OCI-LY7 (cell line): ENCODE measurements around the gene TFPT. TPM values are rescaled to one million over a fixed set of nuclear protein-coding genes. Genes with fewer than 3 reads are reported as not detected.

ENCODE experiments used
- BruUV-seq: library from RNA; stranded (reverse); fragments of 400-500 nt; replicated peaks from 2 replicates; lab custom pipeline; 2021; lab: Mats Ljungman, UMichigan
- CTCF ChIA-PET: fragments of 300-600 bp; sonication (Branson Sonifier 250); formaldehyde crosslinking; loops from one replicate; lab custom pipeline; 2022; ENCODE audit warnings: antibody characterized with exemption; ENCODE audit not compliant: unreplicated experiment; lab: Charles Lee
- POLR2A ChIA-PET: fragments of 300-600 bp; sonication (Branson Sonifier 250); formaldehyde crosslinking; loops from one replicate; lab custom pipeline; 2022; ENCODE audit warnings: antibody characterized with exemption; lab: Charles Lee
- DNase-seq: peaks from one replicate; pipeline ENCODE4 v3.0.0-alpha.2; 2015; ENCODE audit warnings: low spot score
- H2AFZ ChIP-seq: fragments of 200-600 bp; sonication (generic), shearing (Covaris generic); 2 replicates; pipeline ENCODE4 v1.6.1; 2014; ENCODE audit warnings: mild to moderate bottlenecking, antibody characterized with exemption, low read length, moderate library complexity
- H3K27ac ChIP-seq: fragments of 200-600 bp; sonication (generic); 2 replicates; pipeline ENCODE4 v1.5.1; 2014; ENCODE audit warnings: mixed run types, low read depth, mild to moderate bottlenecking, moderate library complexity, low read length, inconsistent platforms; ENCODE audit not compliant: poor library complexity, severe bottlenecking
- H3K36me3 ChIP-seq: fragments of 200-600 bp; sonication (generic); 2 replicates; pipeline ENCODE4 v1.6.1; 2014; ENCODE audit warnings: mild to moderate bottlenecking, antibody characterized with exemption, low read length, moderate library complexity, mixed read lengths; ENCODE audit not compliant: insufficient read depth
- H3K4me1 ChIP-seq: fragments of 200-600 bp; sonication (generic); 2 replicates; pipeline ENCODE4 v1.5.1; 2014; ENCODE audit warnings: mild to moderate bottlenecking, low read length; ENCODE audit not compliant: insufficient read depth, poor library complexity, severe bottlenecking
- H3K4me2 ChIP-seq: fragments of 200-600 bp; sonication (generic); 2 replicates; pipeline ENCODE4 v1.6.1; 2014; ENCODE audit warnings: mild to moderate bottlenecking, low read length
- H3K4me3 ChIP-seq: fragments of 200-600 bp; sonication (generic); 2 replicates; pipeline ENCODE4 v1.5.1; 2014; ENCODE audit warnings: mild to moderate bottlenecking, low read depth, low read length; ENCODE audit not compliant: poor library complexity, severe bottlenecking
- H3K79me2 ChIP-seq: fragments of 200-600 bp; sonication (generic); 2 replicates; pipeline ENCODE4 v1.6.1; 2016; ENCODE audit warnings: low read depth, mild to moderate bottlenecking, low read length, moderate library complexity, mixed read lengths; ENCODE audit not compliant: insufficient read depth
- H3K9me2 ChIP-seq: fragments of 200-600 bp; sonication (generic); 2 replicates; pipeline ENCODE4 v1.6.1; 2016; ENCODE audit warnings: mild to moderate bottlenecking, low read length, mixed read lengths; ENCODE audit not compliant: insufficient read depth
- H3K9me3 ChIP-seq: fragments of 200-600 bp; sonication (generic); 2 replicates; pipeline ENCODE4 v1.6.1; 2014; ENCODE audit warnings: mild to moderate bottlenecking, mixed run types, low read length, mixed read lengths
- H4K20me1 ChIP-seq: fragments of 200-600 bp; sonication (generic); 2 replicates; pipeline ENCODE4 v1.6.1; 2014; ENCODE audit warnings: mild to moderate bottlenecking, antibody characterized with exemption, low read length, moderate library complexity, mixed read lengths; ENCODE audit not compliant: insufficient read depth
- EZH2phosphoT487 ChIP-seq: fragments of 200-600 bp; sonication (generic); IDR thresholded peaks from 2 replicates; pipeline ENCODE4 v1.6.1; 2018; ENCODE audit warnings: low read depth, borderline replicate concordance, mild to moderate bottlenecking, mixed run types, antibody characterized with exemption, low read length, moderate library complexity, mixed read lengths
- intact Hi-C: fragments of 100-400 bp; cut with micrococcal nuclease; formaldehyde crosslinking; loops from one replicate; pipeline ENCODE4 v1.10.0; 2022; ENCODE audit not compliant: unreplicated experiment
- total RNA-seq, 2 experiments: library from RNA; depleted of rRNA in 1 of 2; stranded (reverse); fragments of >200 nt in 1 of 2; shearing (Covaris generic) in 1 of 2; gene quantifications; 2 replicates each; pipeline ENCODE4 v1.2.3, GENCODE V29; 2014 to 2022
- TF ChIP-seq, protein P1 (sequence below): fragments of 200-600 bp; sonication (generic); conservative IDR thresholded peaks from 2 replicates; pipeline ENCODE4 v1.5.1; 2014; ENCODE audit warnings: mild to moderate bottlenecking, antibody characterized with exemption, low read length, moderate library complexity, mixed read lengths

The TFPT gene
- total RNA-seq, 2 experiments from 2014 or later, result 17.2 to 20.2 TPM

DNA sequence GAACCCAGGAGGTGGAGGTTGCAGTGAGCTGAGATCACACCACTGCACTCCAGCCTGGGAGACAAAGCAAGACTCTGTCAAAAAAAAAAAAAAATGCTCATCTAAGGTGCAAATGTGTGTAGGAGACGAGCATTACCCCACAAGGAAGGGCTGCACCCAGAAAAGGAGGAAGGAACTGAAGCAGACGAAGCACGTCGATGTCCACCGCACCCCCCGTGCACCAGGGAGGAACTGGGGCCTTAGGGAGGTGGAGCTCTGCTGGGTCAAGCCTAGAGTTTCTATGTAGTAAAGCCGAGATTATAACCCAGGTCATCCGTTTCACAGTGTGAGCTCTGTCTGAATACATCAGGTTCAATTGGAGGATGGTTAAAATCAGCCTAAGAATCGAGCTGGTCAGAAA, 52.8 kb downstream of the TFPT start:
- Histone ChIP-seq H2AFZ (no peak overlapping the region), H3K4me2 (no peak overlapping the region), H3K27ac (no peak overlapping the region), H3K4me3 (no peak overlapping the region), H3K9me3 (no peaks in the 10 kb centered on the region), H4K20me1 (no peaks in the 10 kb centered on the region), H3K4me1 (no peaks in the 10 kb centered on the region), H3K9me2 (no peaks in the 10 kb centered on the region), H3K36me3 (no peaks in the 10 kb centered on the region), H3K79me2 (no peaks in the 10 kb centered on the region)
- CTCF ChIA-PET, result no interaction called here
- POLR2A ChIA-PET, result no interaction called here
- intact Hi-C loops, result no loop called here
- BruUV-seq, result no TSS peak
- TF ChIP-seq, protein P1, sequence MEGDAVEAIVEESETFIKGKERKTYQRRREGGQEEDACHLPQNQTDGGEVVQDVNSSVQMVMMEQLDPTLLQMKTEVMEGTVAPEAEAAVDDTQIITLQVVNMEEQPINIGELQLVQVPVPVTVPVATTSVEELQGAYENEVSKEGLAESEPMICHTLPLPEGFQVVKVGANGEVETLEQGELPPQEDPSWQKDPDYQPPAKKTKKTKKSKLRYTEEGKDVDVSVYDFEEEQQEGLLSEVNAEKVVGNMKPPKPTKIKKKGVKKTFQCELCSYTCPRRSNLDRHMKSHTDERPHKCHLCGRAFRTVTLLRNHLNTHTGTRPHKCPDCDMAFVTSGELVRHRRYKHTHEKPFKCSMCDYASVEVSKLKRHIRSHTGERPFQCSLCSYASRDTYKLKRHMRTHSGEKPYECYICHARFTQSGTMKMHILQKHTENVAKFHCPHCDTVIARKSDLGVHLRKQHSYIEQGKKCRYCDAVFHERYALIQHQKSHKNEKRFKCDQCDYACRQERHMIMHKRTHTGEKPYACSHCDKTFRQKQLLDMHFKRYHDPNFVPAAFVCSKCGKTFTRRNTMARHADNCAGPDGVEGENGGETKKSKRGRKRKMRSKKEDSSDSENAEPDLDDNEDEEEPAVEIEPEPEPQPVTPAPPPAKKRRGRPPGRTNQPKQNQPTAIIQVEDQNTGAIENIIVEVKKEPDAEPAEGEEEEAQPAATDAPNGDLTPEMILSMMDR, result no peak
- no peak for TF ChIP-seq EZH2phosphoT487
- DNase-seq, result no peak

Other genes with a start within 250 kb of the TFPT start
- gene MYADM, start 247.8 kb downstream of the TFPT start, total RNA-seq (2014; rRNA removed; shearing (Covaris generic)), result 0.98 and 3.2 TPM in 2 replicates
- 0.55 and 0.82 TPM in 2 replicates for gene MYADM, start 247.8 kb downstream of the TFPT start, total RNA-seq (2022)
- not detected in 2 replicates for gene PRKCG, start 233.5 kb downstream of the TFPT start, total RNA-seq (2014; rRNA removed; shearing (Covaris generic))
- not detected in 2 replicates for gene PRKCG, start 233.5 kb downstream of the TFPT start, total RNA-seq (2022)
- not detected in 2 replicates for gene CACNG7, start 206.4 kb downstream of the TFPT start, total RNA-seq (2014; rRNA removed; shearing (Covaris generic))
- not detected in 2 replicates for gene CACNG7, start 206.4 kb downstream of the TFPT start, total RNA-seq (2022)
- not detected in 2 replicates for gene CACNG8, start 152.7 kb downstream of the TFPT start, total RNA-seq (2014; rRNA removed; shearing (Covaris generic))
- gene CACNG8, start 152.7 kb downstream of the TFPT start, total RNA-seq (2022), result not detected in 2 replicates
- gene CACNG6, start 124.0 kb downstream of the TFPT start, total RNA-seq (2014; rRNA removed; shearing (Covaris generic)), result 4.9 and 5.9 TPM in 2 replicates
- gene CACNG6, start 124.0 kb downstream of the TFPT start, total RNA-seq (2022), result 1.2 and 1.8 TPM in 2 replicates
- not detected in 2 replicates for gene VSTM1, start 51.8 kb downstream of the TFPT start, total RNA-seq (2014; rRNA removed; shearing (Covaris generic))
- not detected in 2 replicates for gene VSTM1, start 51.8 kb downstream of the TFPT start, total RNA-seq (2022)
- not detected in 2 replicates for gene TARM1, start 34.3 kb downstream of the TFPT start, total RNA-seq (2014; rRNA removed; shearing (Covaris generic))
- gene TARM1, start 34.3 kb downstream of the TFPT start, total RNA-seq (2022), result not detected in 2 replicates
- 0.15 and 0.32 TPM in 2 replicates for gene OSCAR, start 14.9 kb downstream of the TFPT start, total RNA-seq (2014; rRNA removed; shearing (Covaris generic))
- 0.39 TPM in 1 of 2 replicates, not detected in the other for gene OSCAR, start 14.9 kb downstream of the TFPT start, total RNA-seq (2022)
- gene NDUFA3, start 12.8 kb downstream of the TFPT start, total RNA-seq (2014; rRNA removed; shearing (Covaris generic)), result 32.0 and 92.4 TPM in 2 replicates
- 86.3 and 98.2 TPM in 2 replicates for gene NDUFA3, start 12.8 kb downstream of the TFPT start, total RNA-seq (2022)
- gene PRPF31, start 97 bp upstream of the TFPT start, total RNA-seq (2014; rRNA removed; shearing (Covaris generic)), result 50.9 and 53.0 TPM in 2 replicates
- 47.3 and 47.8 TPM in 2 replicates for gene PRPF31, start 97 bp upstream of the TFPT start, total RNA-seq (2022)
- 15.2 and 18.4 TPM in 2 replicates for gene CNOT3, start 22.1 kb upstream of the TFPT start, total RNA-seq (2014; rRNA removed; shearing (Covaris generic))
- 54.8 and 65.1 TPM in 2 replicates for gene CNOT3, start 22.1 kb upstream of the TFPT start, total RNA-seq (2022)
- 8.0 TPM in 2 replicates for gene LENG1, start 44.1 kb upstream of the TFPT start, total RNA-seq (2014; rRNA removed; shearing (Covaris generic))
- gene LENG1, start 44.1 kb upstream of the TFPT start, total RNA-seq (2022), result 4.7 and 5.1 TPM in 2 replicates
- gene TMC4, start 57.5 kb upstream of the TFPT start, total RNA-seq (2014; rRNA removed; shearing (Covaris generic)), result not detected in 2 replicates
- gene TMC4, start 57.5 kb upstream of the TFPT start, total RNA-seq (2022), result not detected in 2 replicates
- gene MBOAT7, start 73.9 kb upstream of the TFPT start, total RNA-seq (2014; rRNA removed; shearing (Covaris generic)), result 15.6 and 18.1 TPM in 2 replicates
- gene MBOAT7, start 73.9 kb upstream of the TFPT start, total RNA-seq (2022), result 25.0 and 30.2 TPM in 2 replicates
- 19.3 and 23.6 TPM in 2 replicates for gene TSEN34, start 75.7 kb upstream of the TFPT start, total RNA-seq (2014; rRNA removed; shearing (Covaris generic))
- gene TSEN34, start 75.7 kb upstream of the TFPT start, total RNA-seq (2022), result 15.3 and 16.7 TPM in 2 replicates
- 4,033 and 5,482 TPM in 2 replicates for gene RPS9, start 85.2 kb upstream of the TFPT start, total RNA-seq (2014; rRNA removed; shearing (Covaris generic))
- gene RPS9, start 85.2 kb upstream of the TFPT start, total RNA-seq (2022), result 1,267 and 1,285 TPM in 2 replicates
- not detected in 2 replicates for gene LILRB3, start 107.3 kb upstream of the TFPT start, total RNA-seq (2014; rRNA removed; shearing (Covaris generic))
- not detected in 2 replicates for gene LILRB3, start 107.3 kb upstream of the TFPT start, total RNA-seq (2022)
- not detected in 2 replicates for gene LILRA6, start 127.1 kb upstream of the TFPT start, total RNA-seq (2014; rRNA removed; shearing (Covaris generic))
- not detected in 2 replicates for gene LILRA6, start 127.1 kb upstream of the TFPT start, total RNA-seq (2022)
- gene LILRB5, start 141.6 kb upstream of the TFPT start, total RNA-seq (2014; rRNA removed; shearing (Covaris generic)), result not detected in 2 replicates
- gene LILRB5, start 141.6 kb upstream of the TFPT start, total RNA-seq (2022), result not detected in 2 replicates
- gene LILRB2, start 165.5 kb upstream of the TFPT start, total RNA-seq (2014; rRNA removed; shearing (Covaris generic)), result not detected in 2 replicates
- gene LILRB2, start 165.5 kb upstream of the TFPT start, total RNA-seq (2022), result not detected in 2 replicates
- not detected in 2 replicates for gene LILRA5, start 197.5 kb upstream of the TFPT start, total RNA-seq (2014; rRNA removed; shearing (Covaris generic))
- not detected in 2 replicates for gene LILRA5, start 197.5 kb upstream of the TFPT start, total RNA-seq (2022)
- gene LILRA4, start 223.5 kb upstream of the TFPT start, total RNA-seq (2014; rRNA removed; shearing (Covaris generic)), result not detected in 2 replicates
- gene LILRA4, start 223.5 kb upstream of the TFPT start, total RNA-seq (2022), result not detected in 2 replicates
- not detected in 2 replicates for gene LAIR1, start 249.3 kb upstream of the TFPT start, total RNA-seq (2014; rRNA removed; shearing (Covaris generic))
- 3.9 and 4.3 TPM in 2 replicates for gene LAIR1, start 249.3 kb upstream of the TFPT start, total RNA-seq (2022)